Hematopoietic multipotent progenitor cell treated with erythropoietin and hydrocortisone succinate and interleukin-3 and kit ligand, for 15 days (in vitro differentiated cells): Measurements from ENCODE around the gene FAHD2A.
"Not testable (repeated sequence)": the region's sequence is repeated elsewhere in the genome, so short reads cannot be mapped to it uniquely, and the experiment has no call there.

ENCODE experiments used
- DNase-seq: peaks from one replicate; pipeline ENCODE4 v3.0.0-alpha.2; 2015; ENCODE audit warnings: low spot score

Gene FAHD2A

DNA sequence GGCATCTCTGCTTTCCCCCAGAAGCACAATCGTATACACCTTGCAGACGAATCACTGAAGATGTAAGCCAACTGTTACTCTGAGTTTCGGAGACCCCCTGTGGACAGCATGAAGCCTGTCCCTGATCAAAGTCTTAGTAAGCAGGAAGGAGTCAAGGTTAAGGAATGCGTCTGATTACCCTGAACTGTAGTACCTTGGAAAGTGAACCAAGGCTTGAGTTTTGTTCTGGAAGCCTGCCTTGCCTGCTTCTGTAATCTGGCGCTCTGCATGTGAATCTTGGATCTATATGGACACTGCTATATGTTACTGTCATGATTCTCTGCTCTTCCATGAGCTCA lies 33.3 kb downstream of the FAHD2A start:
- not testable (repeated sequence) for DNase-seq

DNA sequence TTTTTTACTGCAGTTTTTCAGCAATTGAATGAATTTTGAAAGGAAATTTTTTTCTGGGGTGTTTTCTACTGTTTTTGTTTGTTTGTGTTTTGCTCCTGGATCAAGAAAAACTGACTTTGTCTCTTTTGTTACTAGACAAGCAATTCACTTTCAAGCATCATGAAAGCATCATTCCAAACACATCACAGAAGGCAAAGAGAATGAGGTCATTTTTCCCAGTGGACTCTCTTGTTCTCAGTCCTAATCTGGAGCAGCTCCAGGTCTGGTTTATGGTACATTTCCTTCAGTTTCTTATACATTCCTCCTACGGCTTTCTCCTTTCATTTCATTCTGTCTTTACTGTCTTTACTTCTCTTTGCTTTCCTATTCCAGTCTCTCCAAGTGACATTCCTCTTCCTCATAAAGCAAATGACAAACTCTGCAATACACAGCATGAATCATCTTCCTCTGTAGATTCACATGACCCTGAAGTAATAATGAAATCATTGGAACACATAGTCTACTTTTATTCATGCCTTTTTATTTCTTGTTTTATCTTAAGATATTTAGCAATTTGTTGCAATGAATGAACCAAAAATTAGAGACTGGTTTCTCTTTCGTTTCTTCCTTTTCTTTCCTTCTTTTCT lies 40.1 kb downstream of the FAHD2A start:
- DNase-seq, result not testable (repeated sequence)

DNA sequence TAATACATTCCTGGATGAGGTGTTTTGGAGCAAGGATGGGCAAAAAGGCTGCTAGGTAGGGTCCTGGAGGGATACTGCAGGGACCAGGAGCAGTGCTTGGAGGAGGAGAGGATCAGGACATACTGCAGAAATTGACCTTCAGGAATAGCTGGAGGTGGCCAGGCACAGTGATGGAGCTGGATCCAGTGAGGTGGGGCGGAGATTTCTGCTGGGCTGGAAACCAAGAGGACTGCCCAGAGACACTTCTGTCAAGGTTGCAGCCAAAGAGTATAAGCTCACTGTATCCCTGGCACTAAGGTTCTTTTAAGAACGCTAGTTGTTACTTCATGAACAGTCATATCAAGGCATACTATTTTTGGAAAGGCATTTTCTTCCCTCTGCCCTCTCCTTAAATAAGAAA lies 42.8 kb downstream of the FAHD2A start:
- not testable (repeated sequence) for DNase-seq

DNA sequence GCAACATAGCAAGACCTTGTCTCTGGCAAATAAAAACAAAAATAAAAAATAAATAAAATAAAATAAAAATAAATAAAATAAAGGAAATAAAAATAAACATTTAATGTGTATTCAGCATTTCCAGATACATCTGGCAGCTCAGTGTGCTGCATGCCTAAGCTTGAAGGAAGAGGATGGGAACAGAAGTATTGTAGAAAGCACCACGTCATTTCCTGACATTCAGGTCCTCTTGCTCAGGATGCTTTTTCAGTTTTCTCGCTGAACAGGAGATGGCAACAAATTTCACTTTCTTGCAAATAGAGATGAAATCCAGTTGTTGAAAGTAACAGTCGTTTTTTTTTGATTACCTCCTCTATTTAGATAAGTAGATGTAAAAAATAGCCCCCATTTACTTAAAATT lies 60.8 kb downstream of the FAHD2A start:
- not testable (repeated sequence) for DNase-seq
